Measurements from ENCODE around the gene POGK. TPM values are rescaled to one million over a fixed set of nuclear protein-coding genes. Genes with fewer than 3 reads are reported as not detected.

The POGK gene
- total and polyA plus RNA-seq, 9 of the 15 experiments (the other 6 are each of a cell fraction or from before 2014, with no cell fraction given) = 6.1 to 44.5 (median 24.3) TPM

DNA sequence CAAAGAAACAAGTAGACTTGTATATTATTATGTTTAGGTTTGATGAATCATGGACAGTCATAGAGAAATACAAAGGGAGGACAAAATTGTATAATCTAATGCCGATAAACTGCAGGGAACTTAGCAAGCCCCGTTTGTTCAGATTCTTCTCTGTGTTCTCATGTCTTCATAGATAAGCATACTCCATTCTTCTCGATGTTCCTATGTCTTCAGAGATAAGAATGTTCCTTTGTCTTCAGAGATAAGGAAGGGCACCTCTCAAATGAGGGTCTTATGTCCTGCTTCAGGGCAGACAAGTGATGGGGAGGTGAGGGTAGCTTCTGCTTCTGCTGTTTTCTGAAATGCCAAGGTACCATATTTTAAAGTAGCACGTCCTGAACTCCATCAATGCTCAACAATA, 56.5 kb downstream of the POGK start:
- H3K79me2 ChIP-seq (ENCODE audit: control insufficient read depth, insufficient read depth, low read length) = no peaks in the 10 kb centered on the region
- in situ Hi-C loops (cut with MboI) (no loop called here), intact Hi-C loops (cut with micrococcal nuclease) (no loop called here)
- ATAC-seq (no peak), DNase-seq (ENCODE audit: extremely low read depth in 1 of 4, low spot score in 3 of 4) (no peak), FAIRE-seq (no peak)
- H4K20me1 ChIP-seq (replicated peaks; ENCODE audit: control insufficient read depth, insufficient read depth, low read length) = no peaks in the 10 kb centered on the region
- no peaks in the 10 kb centered on the region for H3K36me3 ChIP-seq (ENCODE audit: control insufficient read depth, insufficient read depth, low read length)
- H3K4me2 ChIP-seq (ENCODE audit: insufficient read depth, low read length) = no peak overlapping the region
- POLR2A ChIA-PET = interaction anchor here (0.7 kb wide), 1 partner anchor 12 kb away, joined by 3 read pairs; no protein-coding TSS in a partner anchor
- no peak overlapping the region for H3K4me3 ChIP-seq
- H3K4me1 ChIP-seq (replicated peaks in 1 of 2; ENCODE audit: control insufficient read depth in 2 of 2, insufficient read depth in 2 of 2, low read length in 2 of 2) = no peaks in the 10 kb centered on the region
- no peak overlapping the region for H3K27ac ChIP-seq (ENCODE audit: extremely low read depth, low read depth, low read length)
- BruUV-seq (replicated peaks) = no TSS peak
- H3K9me3 ChIP-seq (replicated peaks; ENCODE audit: control insufficient read depth, insufficient read depth, low read depth, low read length) = no peaks in the 10 kb centered on the region
- no peak overlapping the region for H3K9ac ChIP-seq (ENCODE audit: insufficient read depth in 1 of 2, low read depth in 2 of 2, low read length in 2 of 2)
- CTCF ChIA-PET (ENCODE audit: low intra/inter-chr PET ratio) = no interaction called here
- peaks cover 4 to 8% of the 10 kb centered on the region in 2 experiments; a peak in 3 of 5 replicates for H3K27me3 ChIP-seq (ENCODE audit: control insufficient read depth in 2 of 2, insufficient read depth in 2 of 2, low read length in 2 of 2)
- no peak for TF ChIP-seq GABPA (tag; conservative IDR thresholded peaks at IDR 0.05; ENCODE audit: low read depth)
- TF ChIP-seq ZNF766 (CRISPR knock-in tag; conservative IDR thresholded peaks at IDR 0.05) = no peak
- 0 out of 2 replicates have a peak, but pooled peaks have one; percentile 7 for TF ChIP-seq NCOR1 (IDR thresholded peaks at IDR 0.05)
- TF ChIP-seq RBFOX2 (IDR thresholded peaks at IDR 0.05; ENCODE audit: low read depth, low read length) = no peak
- TF ChIP-seq MCM2 (IDR thresholded peaks at IDR 0.05; ENCODE audit: low read depth) = no peak
- no peak for TF ChIP-seq YY1 (IDR thresholded peaks at IDR 0.05; ENCODE audit: borderline replicate concordance in 1 of 3, control insufficient read depth in 1 of 3, extremely low read depth in 1 of 3, insufficient read depth in 3 of 3, insufficient read length in 1 of 3, insufficient replicate concordance in 2 of 3, low read depth in 1 of 3, low read length in 2 of 3)
- TF ChIP-seq ZNF263 (CRISPR knock-in tag; IDR thresholded peaks at IDR 0.05; ENCODE audit: borderline replicate concordance) = no peak
- no peak for TF ChIP-seq LARP7 (IDR thresholded peaks at IDR 0.05)
- peak; percentile 41 for TF ChIP-seq CBFA2T3 (IDR thresholded peaks at IDR 0.05)
- TF ChIP-seq ZNF584 (CRISPR knock-in tag; IDR thresholded peaks at IDR 0.05; ENCODE audit: low read depth) = no peak
- TF ChIP-seq GATAD2B (IDR thresholded peaks at IDR 0.05; ENCODE audit: borderline replicate concordance) = no peak
- TF ChIP-seq SOX6 (IDR thresholded peaks at IDR 0.05) = peak; percentile 61; the same call in 1 of the 2 replicates
- TF ChIP-seq GATAD2A (IDR thresholded peaks at IDR 0.05) = no peak
- no peak for TF ChIP-seq LCOR (CRISPR knock-in tag; IDR thresholded peaks at IDR 0.05)
- TF ChIP-seq E2F8 (IDR thresholded peaks at IDR 0.05; ENCODE audit: low read depth, partially characterized antibody) = no peak
- no peak for TF ChIP-seq SRSF3 (IDR thresholded peaks at IDR 0.05; ENCODE audit: insufficient read depth, low read length)
- no peak for TF ChIP-seq ZNF140 (CRISPR knock-in tag; IDR thresholded peaks at IDR 0.05)
- TF ChIP-seq ERF (CRISPR knock-in tag; IDR thresholded peaks at IDR 0.05) = no peak
- 0 out of 2 replicates have a peak, but pooled peaks have one; percentile 18 for TF ChIP-seq CBFA2T2 (conservative IDR thresholded peaks at IDR 0.05)
- TF ChIP-seq POLR2B (IDR thresholded peaks at IDR 0.05; ENCODE audit: low read depth, partially characterized antibody) = no peak
- no peak for TF ChIP-seq HNRNPUL1 (IDR thresholded peaks at IDR 0.05; ENCODE audit: low read length)
- WGBS (ENCODE audit: insufficient coverage, low coverage, missing lambda C conversion rate) = 1% methylated on average over 4 of the region's 4 CpGs
- no peaks in the 10 kb centered on the region for H3K9me1 ChIP-seq (ENCODE audit: control insufficient read depth, insufficient read depth, low read length)
- H2AFZ ChIP-seq (ENCODE audit: low read depth, low read length) = no peak overlapping the region
